ENCODE measurements around the gene MEF2D.

The MEF2D gene

GRCh38 chr1:156502894-156503697 lies 2.5 kb upstream of the MEF2D start:
- H3K4me1 ChIP-seq (ENCODE audit: low read length): peaks cover 61% of the 10 kb centered on the region
- no peaks in the 10 kb centered on the region for H3K9me3 ChIP-seq (ENCODE audit: insufficient read depth, low read length)
- peaks cover 16% of the 10 kb centered on the region for H4K20me1 ChIP-seq (ENCODE audit: insufficient read depth, low read length)
- H3K4me2 ChIP-seq (ENCODE audit: low read length): no peak overlapping the region
- peaks cover 25% of the 10 kb centered on the region for H3K79me2 ChIP-seq (ENCODE audit: low read length)
- no peak overlapping the region for H3K9ac ChIP-seq (ENCODE audit: low read length)
- H2AFZ ChIP-seq (ENCODE audit: low read depth, low read length): no peak overlapping the region
- H3K27ac ChIP-seq (ENCODE audit: low read length): no peak overlapping the region
- H3K4me3 ChIP-seq (ENCODE audit: low read length): no peak overlapping the region
- no peaks in the 10 kb centered on the region for H3K36me3 ChIP-seq (replicated peaks; ENCODE audit: low read depth, low read length)
- TF ChIP-seq CTCF (IDR thresholded peaks at IDR 0.05; ENCODE audit: low read depth, low read length) (no peak), EZH2phosphoT487 (IDR thresholded peaks at IDR 0.05; ENCODE audit: low read depth) (no peak)
- H3K27me3 ChIP-seq (ENCODE audit: low read depth, low read length): no peaks in the 10 kb centered on the region

DNA sequence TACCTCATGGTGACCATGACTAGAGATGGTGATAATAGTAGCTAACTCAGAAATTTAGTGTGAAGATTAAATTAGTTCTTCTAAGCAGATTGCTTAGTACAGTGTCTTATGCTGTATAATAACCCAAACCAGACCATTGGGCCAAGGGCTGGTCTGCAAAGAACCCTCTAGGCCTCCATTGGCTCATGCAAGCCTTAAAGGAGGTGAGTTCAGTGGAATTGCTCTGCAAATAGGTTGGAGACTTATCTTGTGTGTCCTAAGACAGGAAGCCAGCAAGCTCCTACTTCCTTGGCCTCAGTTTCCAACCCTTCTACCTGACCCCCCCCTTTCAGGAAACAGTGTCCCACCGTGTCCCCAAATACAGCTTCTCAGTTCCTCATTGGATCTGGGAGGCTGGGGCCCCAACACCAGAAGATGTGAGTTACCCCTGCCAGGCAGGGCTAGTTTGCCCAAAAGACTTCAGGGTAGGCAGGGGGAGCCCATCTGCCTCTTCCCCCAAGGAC lies 1.9 kb upstream of the MEF2D start:
- Histone ChIP-seq H4K20me1 (ENCODE audit: insufficient read depth, low read length) (peaks cover 23% of the 10 kb centered on the region), H2AFZ (ENCODE audit: low read depth, low read length) (no peak overlapping the region), H3K27ac (ENCODE audit: low read length) (no peak overlapping the region), H3K4me1 (ENCODE audit: low read length) (peaks cover 61% of the 10 kb centered on the region), H3K27me3 (ENCODE audit: low read depth, low read length) (no peaks in the 10 kb centered on the region), H3K4me2 (ENCODE audit: low read length) (peak overlapping the region; percentile 78; the same call in 1 of the 2 replicates), H3K9ac (ENCODE audit: low read length) (no peak overlapping the region), H3K36me3 (replicated peaks; ENCODE audit: low read depth, low read length) (peaks cover under 1% of the 10 kb centered on the region), H3K9me3 (ENCODE audit: insufficient read depth, low read length) (no peaks in the 10 kb centered on the region), H3K4me3 (ENCODE audit: low read length) (no peak overlapping the region), H3K79me2 (ENCODE audit: low read length) (peaks cover 31% of the 10 kb centered on the region)
- no peak for TF ChIP-seq EZH2phosphoT487 (IDR thresholded peaks at IDR 0.05; ENCODE audit: low read depth)
- no peak for TF ChIP-seq CTCF (IDR thresholded peaks at IDR 0.05; ENCODE audit: low read depth, low read length)

DNA sequence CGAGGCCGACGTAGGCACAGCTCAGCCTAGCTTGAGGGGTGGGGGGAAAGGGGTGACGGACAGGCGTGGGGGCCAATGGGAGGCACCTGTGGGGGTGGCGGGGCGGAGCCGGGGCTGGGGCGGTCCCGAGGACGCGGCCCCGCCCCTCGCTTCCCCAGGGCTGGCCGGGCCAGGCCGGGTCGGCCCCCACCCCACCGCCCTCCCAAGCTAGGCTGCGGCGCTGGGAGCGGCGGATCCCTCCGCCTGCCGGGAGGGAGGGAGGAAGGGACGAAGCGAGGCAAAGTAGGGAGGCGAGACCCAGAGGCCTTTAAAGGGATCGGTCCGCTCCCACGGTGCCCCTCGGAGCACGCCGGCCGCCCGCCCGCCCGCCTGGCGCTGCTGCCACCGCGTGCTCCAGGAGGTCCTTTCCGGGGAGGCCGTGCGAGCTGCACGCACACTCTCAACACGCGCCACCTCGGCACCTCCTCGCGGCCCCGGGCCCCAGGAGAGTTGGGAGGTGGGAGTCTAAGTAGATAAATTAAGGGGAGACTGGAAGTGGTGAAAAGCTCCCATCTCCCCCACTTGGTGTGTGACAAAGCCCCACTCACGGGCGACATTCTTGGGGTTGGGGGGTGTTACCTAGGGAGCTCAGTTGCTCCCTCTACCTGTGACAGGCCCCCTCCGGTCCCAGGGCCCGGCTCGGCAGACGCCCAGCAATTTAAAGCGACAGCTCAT lies 375 bp upstream of the MEF2D start:
- peaks cover 7% of the 10 kb centered on the region for H3K36me3 ChIP-seq (replicated peaks; ENCODE audit: low read depth, low read length)
- peak overlapping the region; percentile 89 for H3K4me2 ChIP-seq (ENCODE audit: low read length)
- H3K4me1 ChIP-seq (ENCODE audit: low read length): peaks cover 75% of the 10 kb centered on the region
- H3K9me3 ChIP-seq (ENCODE audit: insufficient read depth, low read length): no peaks in the 10 kb centered on the region
- peak overlapping the region; percentile 91 for H3K27ac ChIP-seq (ENCODE audit: low read length)
- TF ChIP-seq CTCF (IDR thresholded peaks at IDR 0.05; ENCODE audit: low read depth, low read length) (peak; percentile 76), EZH2phosphoT487 (IDR thresholded peaks at IDR 0.05; ENCODE audit: low read depth) (no peak)
- peak overlapping the region; percentile 97 for H3K9ac ChIP-seq (ENCODE audit: low read length)
- no peaks in the 10 kb centered on the region for H3K27me3 ChIP-seq (ENCODE audit: low read depth, low read length)
- H3K4me3 ChIP-seq (ENCODE audit: low read length): peak overlapping the region; percentile 98
- peaks cover 38% of the 10 kb centered on the region for H4K20me1 ChIP-seq (ENCODE audit: insufficient read depth, low read length)
- peak overlapping the region; percentile 79; the same call in 1 of the 2 replicates for H2AFZ ChIP-seq (ENCODE audit: low read depth, low read length)
- peaks cover 46% of the 10 kb centered on the region for H3K79me2 ChIP-seq (ENCODE audit: low read length)

Measured in OCI-LY3 (cell line).